ENCODE data around the gene UBE2N.
"Not testable (repeated sequence)": the region's sequence is repeated elsewhere in the genome, so short reads cannot be mapped to it uniquely, and the experiment has no call there.

The UBE2N gene

DNA sequence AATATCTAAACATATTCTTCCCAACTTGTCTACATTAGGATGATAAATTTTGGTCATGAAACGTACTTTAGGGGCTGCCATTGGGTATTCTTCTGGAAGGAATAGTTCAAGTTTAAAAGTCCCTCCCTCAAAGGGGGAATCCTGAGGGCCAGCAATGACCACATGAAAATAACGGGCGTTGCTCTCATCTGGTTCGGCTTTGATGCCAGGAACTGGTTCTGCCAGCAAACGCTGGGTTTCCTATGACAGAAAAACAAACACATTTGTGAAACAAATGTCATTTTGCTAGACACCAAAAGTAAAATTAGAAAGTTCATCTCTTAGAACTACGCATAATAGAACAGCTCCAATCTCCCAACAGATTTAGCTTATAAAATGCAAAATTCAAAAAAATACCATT lies 30.7 kb downstream of the UBE2N start:
- DNase-seq (ENCODE audit: low spot score): not testable (repeated sequence)

GRCh38 chr12:93409343-93410187 lies 32.2 kb downstream of the UBE2N start:
- DNase-seq (ENCODE audit: low spot score): not testable (repeated sequence)

- DNase-seq (ENCODE audit: low spot score): no peak
Measured at GRCh38 chr12:93408813-93409212, 32.9 kb downstream of the UBE2N start.

- no peak for DNase-seq (ENCODE audit: low spot score)
Measured at GRCh38 chr12:93407963-93408283, 33.8 kb downstream of the UBE2N start.

DNA sequence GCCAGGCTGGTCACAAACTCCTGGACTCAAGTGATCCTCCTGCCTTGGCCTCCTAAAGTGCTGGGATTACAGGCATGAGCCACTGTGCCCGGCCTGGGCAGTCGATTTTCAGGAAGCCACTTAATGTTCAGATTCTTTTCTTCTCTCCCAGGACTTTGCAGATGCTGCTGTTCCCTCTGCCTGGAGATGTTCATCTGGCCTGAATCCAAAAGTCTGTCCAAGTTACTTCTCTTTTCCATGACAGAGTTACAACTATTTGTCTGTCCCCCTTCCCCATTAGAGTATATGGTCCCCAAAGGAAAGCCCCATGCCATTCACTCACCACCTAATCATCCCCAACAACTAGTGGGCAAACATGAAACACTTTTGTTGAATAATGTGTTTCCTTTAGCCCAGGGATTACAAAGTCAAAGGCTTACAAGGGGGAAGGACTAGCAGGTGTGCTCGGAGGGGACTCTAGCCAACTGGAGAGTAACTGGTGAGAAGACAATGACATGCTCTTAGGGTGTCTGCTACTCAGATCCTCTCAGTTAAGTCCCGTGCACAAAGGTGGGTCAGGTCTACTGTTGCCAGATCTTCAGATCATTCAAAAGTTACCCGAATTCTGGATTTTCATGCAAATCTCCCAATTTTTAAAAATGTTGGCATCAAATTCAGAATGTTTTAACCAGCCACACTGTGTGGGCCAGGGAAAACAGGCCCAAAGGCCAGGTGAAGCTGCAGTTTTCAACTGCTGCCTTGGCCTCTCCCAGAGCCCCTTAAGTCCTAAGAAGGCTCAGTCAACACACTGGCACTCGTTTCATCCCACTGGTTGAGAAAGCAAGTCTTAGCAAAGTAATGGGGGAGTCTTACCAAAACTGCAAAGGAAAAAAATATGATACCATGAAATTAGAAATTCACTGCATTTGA lies 34.4 kb downstream of the UBE2N start:
- no peak for DNase-seq (ENCODE audit: low spot score)

DNA sequence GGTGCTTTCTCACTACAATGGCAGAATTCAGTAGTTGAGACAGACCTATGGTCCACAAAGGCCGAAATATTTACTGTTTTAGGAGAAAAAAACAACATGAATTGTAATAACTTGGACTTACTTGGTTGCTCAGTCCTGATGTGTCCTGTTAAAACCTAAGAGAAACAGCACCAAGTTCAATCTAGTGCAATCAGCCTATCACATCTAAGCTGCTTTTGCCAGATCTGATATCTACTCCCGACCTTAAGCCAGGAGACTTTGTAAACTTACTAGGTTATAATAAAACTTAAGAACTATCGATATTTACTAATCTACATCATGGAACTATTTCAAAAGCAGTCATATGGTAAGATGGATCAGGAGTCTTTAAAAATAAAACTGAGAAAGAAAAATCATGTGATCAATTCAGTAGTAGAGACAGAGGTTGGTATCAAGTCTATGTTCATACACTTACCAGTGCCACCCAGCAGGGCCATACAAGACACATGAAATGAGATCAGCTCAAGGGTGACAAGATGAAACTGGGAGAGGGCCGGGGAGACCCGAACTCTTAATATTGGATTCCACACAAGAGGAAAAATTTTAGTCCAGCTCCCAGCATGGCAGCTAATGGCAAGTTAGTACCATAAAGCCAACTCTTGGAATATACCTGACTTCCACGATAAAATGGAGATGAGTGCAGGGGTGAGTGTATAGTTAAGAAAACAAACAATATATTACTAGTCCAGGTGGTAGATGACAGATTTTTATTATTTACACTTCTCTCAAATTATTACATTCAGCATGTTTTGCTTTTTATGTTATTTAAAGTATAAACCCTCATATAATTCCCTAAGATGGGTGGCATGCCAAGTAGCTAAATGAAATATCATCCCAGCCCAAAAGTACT lies 36.5 kb downstream of the UBE2N start:
- DNase-seq (ENCODE audit: low spot score): no peak

DNA sequence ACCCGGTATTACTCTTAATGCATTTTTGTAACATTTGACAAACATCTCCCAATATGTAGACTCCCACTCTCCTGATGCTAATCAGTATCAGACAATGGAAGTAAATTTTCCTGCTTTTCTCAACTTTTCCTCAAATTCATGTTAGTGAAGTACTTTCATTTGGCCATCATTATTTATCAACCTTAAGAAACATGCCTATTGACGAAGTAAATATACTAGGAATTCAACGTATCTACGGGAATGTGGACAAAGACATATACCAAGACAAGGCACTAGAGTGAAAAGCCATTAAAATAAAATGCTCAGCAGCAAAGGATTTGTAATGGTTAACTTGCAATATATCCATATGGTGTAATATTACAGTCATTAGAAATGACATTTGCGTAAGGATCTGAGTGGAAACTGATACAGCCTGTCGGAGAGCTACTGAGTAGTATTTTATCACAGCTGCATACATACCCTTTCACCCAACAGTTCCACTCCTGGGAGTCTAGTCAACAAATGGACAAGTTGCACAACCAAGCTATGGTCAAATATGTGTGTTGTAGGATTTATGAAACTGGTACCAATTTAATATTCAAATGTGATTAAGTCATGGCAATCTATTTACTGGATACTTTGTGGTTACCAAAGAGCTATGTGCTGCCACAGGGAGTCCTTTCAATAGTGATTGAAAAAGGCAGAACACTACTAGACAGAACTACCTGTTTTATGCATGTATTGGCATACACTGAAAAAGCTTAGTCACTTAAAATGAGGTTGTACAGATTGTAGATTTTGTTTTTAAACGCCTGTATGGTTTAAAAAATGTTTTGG lies 37.6 kb downstream of the UBE2N start:
- no peak for DNase-seq (ENCODE audit: low spot score)

DNA sequence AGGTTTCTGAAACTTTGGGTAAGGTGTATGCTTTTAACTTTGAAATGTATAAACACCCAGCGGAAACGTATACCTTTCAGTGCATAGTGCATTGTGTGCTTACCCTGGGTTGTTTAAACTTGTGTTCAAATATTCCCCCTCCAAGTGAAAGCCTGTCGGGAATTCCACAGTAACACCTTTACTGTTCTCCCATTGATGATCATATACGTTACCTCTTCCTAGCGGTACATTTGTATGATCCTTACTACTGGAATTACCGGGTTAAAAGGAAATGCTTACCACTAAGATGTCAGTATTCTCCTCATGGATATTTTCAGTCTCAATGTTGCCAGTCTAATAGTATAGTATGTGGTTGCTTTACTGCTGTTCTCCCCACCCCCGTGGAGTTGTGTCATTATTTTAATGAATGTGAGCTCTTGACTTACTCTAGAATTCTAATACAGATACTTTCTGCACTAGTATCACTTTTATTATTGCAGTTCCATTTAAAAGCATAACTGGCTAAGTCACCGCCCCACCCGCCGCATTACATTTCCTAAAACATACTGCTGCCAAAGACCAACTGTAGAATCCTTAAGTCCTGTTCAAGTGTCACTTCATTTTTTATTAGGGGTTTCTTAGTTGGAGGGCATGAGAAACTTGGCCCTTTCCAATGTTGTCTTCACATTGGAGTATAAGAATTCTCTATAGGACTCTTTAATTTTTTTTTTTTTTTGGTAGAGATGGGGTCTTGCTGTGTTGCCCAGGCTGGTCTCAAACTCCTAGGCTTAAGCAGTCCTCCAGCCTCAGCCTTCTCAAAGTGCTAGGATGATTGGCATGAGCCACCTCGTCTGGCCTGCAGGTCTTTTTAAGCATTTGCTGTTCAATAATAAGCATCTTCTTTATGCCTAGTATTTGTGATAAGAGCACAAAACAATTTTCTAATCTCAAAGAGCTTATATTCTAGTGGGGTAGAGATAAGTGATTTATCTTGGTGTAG lies 39.1 kb downstream of the UBE2N start:
- no peak for DNase-seq (ENCODE audit: low spot score)

DNA sequence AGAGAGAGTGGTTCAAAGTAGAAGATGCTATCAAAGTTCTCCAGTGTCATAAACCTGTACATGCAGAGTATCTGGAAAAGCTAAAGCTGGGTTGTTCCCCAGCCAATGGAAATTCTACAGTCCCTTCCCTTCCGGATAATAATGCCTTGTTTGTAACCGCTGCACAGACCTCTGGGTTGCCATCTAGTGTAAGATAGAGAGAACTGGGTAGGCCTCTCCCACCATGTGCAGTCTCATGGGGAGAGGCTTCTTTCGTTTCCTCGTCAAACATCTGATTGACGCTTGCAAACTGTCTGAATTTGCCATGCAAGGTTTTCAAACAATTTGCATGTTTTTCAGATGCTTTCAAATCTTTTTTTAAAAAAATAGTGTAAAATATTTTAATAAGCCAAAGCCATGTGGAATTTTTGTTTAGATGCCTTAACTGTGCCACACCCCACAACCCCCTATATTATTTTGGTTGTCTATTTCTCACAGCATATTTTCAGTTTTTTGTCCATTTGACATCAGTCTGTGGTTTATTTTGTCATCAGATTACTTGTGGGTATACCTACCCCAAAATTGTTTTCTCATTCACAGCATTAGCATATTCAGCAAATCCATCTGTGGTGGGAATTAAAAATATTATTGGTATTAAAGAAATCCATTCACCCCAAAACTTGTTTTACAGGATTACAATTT lies 42.4 kb downstream of the UBE2N start:
- DNase-seq (ENCODE audit: low spot score): not testable (repeated sequence)

DNA sequence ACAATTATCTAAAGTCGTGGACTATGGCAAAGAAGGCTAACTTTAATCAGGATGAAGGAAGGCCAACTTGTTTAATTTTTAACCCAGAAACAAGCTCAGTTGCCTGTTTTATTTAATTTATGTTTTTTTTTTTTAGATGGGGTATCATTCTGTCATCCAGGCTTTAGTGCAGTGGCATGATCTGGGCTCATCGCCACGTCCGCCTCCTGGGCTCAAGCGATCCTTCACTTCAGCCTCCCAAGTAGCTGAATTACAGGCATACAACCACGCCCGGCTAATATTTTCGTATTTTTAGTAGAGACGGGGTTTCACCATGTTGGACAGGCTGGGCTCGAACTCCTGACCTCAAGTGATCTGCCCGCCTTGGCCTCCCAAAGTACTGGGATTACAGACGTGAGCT lies 44.3 kb downstream of the UBE2N start:
- no peak for DNase-seq (ENCODE audit: low spot score)

- no peak for DNase-seq (ENCODE audit: low spot score)
Measured at GRCh38 chr12:93393425-93393824, 48.3 kb downstream of the UBE2N start.

GRCh38 chr12:93390549-93391297 lies 51.0 kb downstream of the UBE2N start:
- no peak for DNase-seq (ENCODE audit: low spot score)

DNA sequence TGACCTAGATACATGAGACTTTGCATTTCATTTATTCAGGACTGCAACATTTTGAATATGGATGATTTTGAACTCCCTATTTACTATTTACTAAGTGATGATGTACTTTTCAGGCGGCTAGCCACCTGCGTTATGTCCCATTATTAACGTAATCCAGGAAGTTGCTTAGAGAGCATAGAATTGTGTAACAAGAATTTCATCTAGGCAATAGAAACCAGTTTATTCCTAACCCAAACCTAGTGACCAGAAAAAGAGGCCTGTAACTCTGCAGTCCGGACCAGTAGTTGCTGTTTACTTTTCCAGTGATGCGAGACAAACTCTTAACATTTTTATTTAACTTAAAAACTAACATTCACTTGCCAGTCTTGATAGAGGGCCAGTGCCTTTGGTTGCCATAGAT lies 51.7 kb downstream of the UBE2N start:
- no peak for DNase-seq (ENCODE audit: low spot score)

- DNase-seq (ENCODE audit: low spot score): peak; percentile 80
Measured at GRCh38 chr12:93387780-93388179, 54.0 kb downstream of the UBE2N start.

DNA sequence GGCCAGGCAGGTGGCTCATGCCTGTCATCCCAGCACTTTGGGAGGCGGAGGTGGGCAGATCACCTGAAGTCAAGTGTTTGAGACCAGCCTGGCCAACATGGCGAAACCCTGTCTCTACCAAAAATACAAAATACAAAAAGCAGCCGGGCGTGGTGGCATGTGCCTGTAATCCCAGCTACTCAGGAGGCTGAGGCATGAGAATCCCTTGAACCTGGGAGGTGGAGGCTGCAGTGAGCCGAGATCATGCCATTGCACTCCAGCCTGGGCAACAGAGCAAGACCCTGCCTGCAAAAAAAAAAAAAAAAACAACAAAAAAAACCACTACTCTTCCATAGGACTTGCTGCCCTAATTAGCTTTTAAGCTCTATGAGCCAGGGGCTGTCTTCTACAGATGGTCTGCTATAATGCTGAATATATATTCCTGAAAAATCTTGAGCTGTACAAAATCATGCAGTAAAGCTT lies 59.7 kb downstream of the UBE2N start:
- DNase-seq (ENCODE audit: low spot score): not testable (repeated sequence)

DNA sequence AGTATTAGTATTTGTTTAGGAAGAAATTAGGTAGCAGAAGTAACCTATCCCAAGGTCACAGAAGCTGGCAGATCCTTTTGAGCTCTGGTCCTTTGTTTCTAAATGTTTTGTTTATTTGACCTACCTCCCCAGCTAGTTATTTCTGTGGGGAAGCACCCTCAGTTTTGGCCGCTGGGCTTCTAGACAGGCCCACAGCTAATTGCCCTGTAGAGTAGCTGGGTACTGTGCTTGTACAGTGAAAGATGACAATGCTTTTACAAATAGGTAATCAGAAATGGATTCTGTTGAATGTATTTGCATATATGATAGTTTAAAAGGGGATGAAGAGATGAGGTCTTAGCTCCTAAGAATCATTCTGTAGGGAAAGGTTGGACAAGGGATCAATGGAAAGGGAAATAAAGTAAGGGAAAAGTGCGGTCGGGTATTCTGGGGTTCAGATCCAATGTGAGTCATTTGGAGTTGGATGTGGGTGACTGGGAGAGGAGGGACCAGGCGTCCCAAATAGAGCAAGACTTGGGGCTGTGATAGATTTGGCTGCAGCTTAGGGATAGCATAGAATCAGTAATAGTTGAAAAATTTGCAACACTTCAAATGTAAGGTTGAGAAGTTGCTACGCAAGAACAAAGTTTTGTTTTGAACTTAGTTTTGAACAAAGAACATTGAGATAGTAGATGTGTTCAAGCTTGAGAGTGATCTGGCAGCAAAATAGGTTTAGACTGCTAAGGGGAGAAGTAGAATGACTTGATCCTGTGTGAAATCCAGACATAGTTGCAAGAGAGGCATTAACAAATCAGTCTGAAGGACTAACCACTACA lies 60.4 kb downstream of the UBE2N start:
- DNase-seq (ENCODE audit: low spot score): no peak

DNA sequence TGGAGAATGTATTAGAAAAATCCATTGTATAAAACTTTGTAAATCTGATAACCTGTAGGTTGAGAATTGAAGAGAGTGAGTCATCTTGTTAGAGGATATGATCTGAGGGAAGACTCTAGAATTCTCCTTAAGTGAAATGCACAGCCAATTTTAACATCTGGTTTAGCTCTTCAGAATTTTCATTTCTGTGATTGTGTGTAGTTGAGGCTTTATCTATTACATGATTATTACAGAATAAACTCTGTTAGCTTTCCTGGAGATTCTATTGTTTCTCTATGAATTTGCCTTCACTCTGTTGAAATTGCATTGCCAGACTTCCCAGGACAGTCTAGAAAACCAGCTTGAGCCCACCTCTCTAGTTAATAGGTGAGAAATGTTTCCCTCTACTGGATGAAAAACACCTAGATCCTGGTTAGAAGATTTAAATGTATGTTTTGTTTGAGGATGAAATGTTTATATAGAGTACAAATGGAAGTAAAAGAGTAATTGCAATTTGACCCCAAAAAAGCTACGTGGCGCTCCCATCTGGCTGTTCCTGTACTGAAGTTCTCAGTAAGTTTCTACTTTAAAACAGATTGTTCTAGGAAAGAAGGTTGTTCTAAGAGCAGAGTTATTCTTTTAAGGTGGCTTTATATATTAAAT lies 61.1 kb downstream of the UBE2N start:
- DNase-seq (ENCODE audit: low spot score): peak; percentile 58

Data from RKO (cell line).